Prostate gland (tissue), 2 donors: ENCODE results near the gene DSC2.

Source experiments
- POLR2A ChIP-seq: fragments of 450-650 bp; IDR thresholded peaks from one replicate; pipeline ENCODE4 v1.6.1; 2016; ENCODE audit warnings: antibody characterized with exemption, mild to moderate bottlenecking
- POLR2AphosphoS5 ChIP-seq: sonication (generic); formaldehyde crosslinking; IDR thresholded peaks from one replicate; pipeline ENCODE4 v1.6.1; 2017; ENCODE audit warnings: antibody characterized with exemption
- TF ChIP-seq, protein P1 (sequence below), 4 experiments: fragments of 200-600 bp in 2 of 4; fragments of 450-650 bp in 2 of 4; sonication (generic) in 2 of 4; IDR thresholded peaks; 1 replicate in 3 of 4; 2 replicates in 1 of 4; pipeline ENCODE4 v1.5.1; 2016 to 2019; ENCODE audit warnings: antibody characterized with exemption in 4 of 4, mild to moderate bottlenecking in 2 of 4, moderate library complexity in 2 of 4

DNA sequence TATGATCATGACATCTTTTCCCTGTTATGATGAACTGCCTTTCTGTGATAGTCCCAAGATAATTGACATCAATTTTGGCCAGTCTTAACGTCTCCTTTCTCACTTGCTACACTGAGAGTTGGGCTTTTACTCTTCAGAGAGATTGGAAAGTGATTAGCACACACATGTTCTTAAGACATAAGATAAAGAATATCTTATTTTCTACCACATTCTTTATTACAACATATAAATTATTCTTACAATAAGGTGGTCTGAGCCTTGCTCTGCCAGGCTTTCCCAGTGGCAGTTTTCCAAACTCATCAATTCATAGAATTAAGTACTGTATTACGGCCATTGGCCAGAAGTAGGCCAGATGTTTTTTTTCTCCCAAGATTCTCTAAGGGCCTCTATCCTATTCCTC is 54.0 kb downstream of the DSC2 start:
- TF ChIP-seq, protein P1, sequence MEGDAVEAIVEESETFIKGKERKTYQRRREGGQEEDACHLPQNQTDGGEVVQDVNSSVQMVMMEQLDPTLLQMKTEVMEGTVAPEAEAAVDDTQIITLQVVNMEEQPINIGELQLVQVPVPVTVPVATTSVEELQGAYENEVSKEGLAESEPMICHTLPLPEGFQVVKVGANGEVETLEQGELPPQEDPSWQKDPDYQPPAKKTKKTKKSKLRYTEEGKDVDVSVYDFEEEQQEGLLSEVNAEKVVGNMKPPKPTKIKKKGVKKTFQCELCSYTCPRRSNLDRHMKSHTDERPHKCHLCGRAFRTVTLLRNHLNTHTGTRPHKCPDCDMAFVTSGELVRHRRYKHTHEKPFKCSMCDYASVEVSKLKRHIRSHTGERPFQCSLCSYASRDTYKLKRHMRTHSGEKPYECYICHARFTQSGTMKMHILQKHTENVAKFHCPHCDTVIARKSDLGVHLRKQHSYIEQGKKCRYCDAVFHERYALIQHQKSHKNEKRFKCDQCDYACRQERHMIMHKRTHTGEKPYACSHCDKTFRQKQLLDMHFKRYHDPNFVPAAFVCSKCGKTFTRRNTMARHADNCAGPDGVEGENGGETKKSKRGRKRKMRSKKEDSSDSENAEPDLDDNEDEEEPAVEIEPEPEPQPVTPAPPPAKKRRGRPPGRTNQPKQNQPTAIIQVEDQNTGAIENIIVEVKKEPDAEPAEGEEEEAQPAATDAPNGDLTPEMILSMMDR (IDR thresholded peaks at IDR 0.05), result no peak
- TF ChIP-seq POLR2A (no peak), POLR2AphosphoS5 (no peak)
